Stimulated activated CD4-positive, alpha-beta T cell treated with anti-CD3 and anti-CD28 coated beads, Interleukin-15, amount 100 ng/mL, for 48 hours (primary cell): ENCODE results near the gene ELOVL3.
"Not testable (repeated sequence)": the region's sequence is repeated elsewhere in the genome, so short reads cannot be mapped to it uniquely, and the experiment has no call there.

Source experiments
- DNase-seq, 2 donors: peaks; one replicate each; pipeline ENCODE4 v3.0.0-alpha.2; 2020; ENCODE audit warnings: low read depth in 2 of 2

The ELOVL3 gene

DNA sequence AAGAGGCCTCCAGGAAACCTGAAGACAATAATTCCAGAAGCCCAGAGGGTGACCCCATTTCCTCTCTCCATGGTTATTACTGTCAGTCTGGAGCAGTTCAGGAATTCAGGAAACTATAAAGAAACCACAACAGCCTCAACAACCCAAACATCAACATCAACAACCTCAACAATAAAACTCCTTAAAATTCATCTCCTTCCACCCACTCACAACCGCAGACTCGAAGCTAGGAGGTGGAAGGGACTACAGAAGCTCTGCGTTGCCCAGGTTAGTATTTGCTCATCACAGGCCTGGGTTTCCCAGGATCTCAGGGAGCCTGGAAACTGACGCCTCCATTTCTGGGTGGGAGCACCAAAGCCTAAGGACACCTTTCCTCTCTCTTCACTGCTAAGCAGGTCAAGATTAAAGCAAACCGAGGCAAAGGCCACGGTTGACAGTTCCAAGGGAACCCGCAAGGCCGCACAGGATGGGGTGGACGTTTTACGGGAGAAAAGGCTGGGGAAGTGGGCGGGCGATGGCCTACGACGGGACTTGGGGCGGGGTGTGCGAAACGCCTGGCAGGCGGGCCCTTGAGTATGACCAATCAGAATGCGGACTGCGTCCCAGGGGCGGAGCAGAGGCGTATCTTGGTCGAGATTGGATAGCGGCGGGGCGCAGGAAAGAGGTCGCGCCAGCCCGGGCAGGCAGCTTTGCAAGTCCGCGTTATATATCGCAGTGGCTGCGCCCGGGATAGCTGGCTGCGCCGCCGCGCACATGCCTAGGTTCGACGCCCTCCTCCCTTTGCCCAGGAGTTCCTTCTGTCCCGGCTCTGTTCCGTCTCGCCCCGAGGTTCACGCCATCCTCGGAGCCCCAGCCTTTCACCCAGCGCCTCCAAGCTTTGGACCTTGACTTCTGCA, at the start of gene ELOVL3:
Gene ELOVL3 (plus strand): TSS at position 654 of the 896 bp plus-strand sequence. CDS start 250 bp downstream, outside the sequence.
- peak; percentile 82 to 86 for DNase-seq

- DNase-seq: no peak
Measured at GRCh38 chr10:102184606-102185005, 41.5 kb upstream of the ELOVL3 start.

DNA sequence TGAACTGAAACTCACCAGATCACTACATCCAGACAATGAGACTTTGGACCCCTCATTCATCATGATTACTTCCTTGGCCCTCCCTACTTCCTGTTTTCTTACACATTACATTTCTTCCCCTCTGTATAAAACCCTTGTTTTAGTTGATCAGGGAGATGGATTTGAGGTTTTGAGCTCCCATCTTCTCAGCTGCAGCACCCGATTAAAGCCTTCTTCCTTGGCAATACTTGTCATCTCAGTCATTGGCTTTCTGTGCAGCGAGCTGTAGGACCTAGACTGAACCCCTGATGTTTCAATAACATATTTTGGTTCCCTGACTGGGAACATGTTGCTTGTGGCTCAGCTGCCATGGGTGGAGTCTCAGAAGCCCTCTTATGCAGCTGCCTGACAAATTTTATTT, 40.8 kb upstream of the ELOVL3 start:
- no peak for DNase-seq

- DNase-seq: no peak
Measured at GRCh38 chr10:102185811-102186527, 40.1 kb upstream of the ELOVL3 start.

GRCh38 chr10:102188298-102188940, 37.7 kb upstream of the ELOVL3 start:
- no peak for DNase-seq

DNA sequence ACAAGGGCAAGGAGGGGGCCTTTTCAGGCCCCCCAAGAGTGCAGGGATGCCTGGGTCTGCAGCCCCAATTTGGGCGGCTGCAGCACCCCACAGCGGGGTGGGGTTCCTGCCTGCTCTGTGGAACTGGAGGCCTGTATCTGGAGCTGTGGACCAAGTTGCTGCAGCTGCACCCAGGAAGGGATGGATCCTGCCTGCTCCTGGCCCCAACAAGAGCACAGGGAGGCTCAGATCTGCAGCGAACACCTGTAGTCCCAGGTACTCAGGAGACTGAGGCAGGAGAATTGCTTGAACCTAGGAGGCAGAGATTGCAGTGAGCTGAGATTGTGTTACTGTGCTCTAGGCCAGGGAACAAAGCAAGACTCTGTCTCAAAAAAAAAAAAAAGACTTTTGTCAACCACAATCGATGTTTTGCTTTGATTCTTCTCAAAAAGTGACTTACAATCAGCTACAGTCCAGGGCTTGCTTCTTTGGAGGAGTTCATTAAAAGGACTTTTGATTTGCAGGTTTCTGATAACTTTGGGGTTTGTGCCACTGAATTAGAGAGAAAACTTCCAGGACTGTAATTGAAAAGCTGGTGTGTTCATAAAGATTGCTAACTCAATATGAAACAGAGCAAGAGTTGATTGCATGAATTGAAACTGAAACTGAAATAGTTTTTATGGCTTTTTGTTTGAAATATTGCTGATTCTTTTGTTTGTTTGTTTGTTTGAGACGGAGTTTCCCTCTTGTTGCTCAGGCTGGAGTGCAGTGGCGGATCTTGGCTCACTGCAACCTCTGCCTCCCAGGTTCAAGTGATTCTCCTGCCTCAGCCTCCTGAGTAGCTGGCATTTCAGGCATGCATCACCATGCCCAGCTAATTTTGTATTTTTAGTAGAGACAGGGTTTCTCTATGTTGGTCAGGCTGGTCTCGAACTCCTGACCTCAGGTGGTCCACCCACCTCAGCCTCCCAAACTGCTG, 36.9 kb upstream of the ELOVL3 start:
- DNase-seq: not testable (repeated sequence)

DNA sequence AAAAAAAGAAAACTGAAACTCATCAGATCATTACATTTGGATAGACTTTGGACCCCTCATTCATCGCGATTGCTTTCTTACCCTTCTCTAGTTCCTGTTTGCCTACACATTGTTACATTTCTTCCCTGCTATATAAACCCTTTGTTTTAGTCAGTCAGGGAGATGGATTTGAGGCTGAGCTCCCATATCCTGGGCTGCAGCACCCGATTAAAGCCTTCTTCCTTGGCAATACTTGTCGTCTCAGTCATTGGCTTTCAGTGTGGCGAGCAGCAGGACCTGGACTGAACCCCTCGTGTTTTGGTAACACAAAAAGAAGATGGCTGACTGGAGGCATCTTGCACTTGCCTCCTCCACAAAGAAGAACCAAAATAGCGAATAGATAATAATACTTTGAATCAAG, 34.1 kb upstream of the ELOVL3 start:
- DNase-seq: no peak

GRCh38 chr10:102195296-102195870, 30.7 kb upstream of the ELOVL3 start:
- no peak for DNase-seq

DNA sequence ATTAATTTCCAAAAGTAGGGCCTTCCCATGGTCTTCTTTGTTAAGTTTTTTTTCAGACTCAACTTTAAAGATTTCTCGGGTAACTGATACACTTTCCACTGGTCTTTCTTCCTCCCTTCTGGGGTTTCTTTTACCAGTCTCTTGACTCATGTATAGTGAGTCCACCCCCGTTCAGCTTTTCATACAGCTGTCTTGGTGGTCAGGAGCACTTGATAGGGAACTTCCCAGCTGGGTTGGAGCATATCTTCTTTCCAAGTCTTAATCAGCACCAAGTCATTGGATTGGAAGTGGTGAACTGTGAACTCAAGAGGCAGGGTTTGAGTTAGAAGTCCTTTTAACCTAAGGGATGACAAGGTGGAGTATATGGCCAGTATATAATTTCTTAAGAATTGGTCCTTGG, 29.2 kb upstream of the ELOVL3 start:
- DNase-seq: peak; percentile 13 to 16

- no peak for DNase-seq
Measured at GRCh38 chr10:102198027-102198426, 28.1 kb upstream of the ELOVL3 start.

GRCh38 chr10:102200751-102201640, 25.1 kb upstream of the ELOVL3 start:
- DNase-seq: no peak

DNA sequence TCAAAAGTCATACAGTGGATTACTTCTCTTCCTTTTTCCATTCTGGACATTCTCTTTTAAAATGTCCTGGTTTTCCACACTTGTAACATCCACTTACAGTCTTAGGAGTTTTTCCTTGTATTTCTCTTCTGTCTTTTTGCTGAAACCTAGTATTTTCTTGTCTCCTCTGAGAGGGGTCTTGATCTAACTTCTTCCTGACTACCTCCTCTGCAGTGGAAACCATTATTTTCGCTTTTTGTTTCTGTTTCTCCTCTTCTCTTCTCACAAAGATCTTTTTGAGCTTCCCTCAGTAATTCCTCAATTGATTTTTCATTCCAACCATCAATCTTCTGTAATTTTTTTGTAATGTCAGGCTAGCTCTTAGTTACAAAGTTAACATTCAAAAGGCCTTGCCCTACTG, 23.7 kb upstream of the ELOVL3 start:
- DNase-seq: no peak

- no peak for DNase-seq
Measured at GRCh38 chr10:102208311-102209035, 17.6 kb upstream of the ELOVL3 start.

DNA sequence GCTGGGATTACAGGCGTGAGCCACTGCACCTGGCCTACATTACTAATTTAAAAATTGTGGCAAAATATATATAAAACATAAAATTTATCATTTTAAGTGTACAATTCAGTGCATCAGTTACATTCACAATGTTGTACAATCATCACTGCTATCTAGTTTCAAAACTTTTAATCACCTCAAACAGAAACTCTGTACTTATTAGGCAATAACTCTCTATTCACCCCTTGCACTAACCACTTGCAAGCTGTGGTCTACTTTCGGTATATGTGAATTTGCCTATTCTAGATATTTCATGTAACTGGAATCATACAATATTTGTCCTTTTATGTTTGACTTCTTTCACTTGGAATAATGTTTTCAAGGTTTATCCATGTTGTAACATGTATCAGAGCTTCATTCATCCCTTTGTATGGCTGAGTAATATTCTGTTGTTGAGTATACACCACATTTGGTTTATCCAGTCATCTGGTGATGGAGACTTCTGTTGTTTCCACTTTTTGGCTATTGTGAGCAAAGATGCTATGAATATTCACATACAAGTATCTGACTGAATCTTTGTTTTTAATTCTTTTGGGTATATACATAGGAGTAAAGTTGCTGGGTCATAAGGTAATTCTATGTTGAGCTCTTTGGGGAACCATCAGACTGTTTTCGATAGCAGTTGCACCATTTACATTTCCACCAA, 14.3 kb upstream of the ELOVL3 start:
- DNase-seq: no peak

DNA sequence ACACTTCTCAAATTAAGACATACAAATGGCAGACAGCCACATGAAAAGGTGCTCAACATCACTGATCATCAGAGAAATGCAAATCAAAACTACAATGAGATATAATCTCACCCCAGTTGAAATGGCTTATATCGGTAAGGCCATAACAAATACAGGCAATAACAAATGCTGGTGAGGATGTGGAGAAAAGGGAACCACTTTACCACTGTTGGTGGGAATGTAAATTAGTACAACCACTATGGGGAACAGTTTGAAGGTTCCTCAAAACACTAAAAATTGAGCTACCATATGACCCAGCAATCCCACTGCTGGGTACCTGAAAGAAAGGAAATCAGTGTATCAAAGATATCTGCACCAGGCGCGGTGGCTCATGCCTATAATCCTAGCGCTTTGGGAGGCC, 12.5 kb upstream of the ELOVL3 start:
- DNase-seq: not testable (repeated sequence)

DNA sequence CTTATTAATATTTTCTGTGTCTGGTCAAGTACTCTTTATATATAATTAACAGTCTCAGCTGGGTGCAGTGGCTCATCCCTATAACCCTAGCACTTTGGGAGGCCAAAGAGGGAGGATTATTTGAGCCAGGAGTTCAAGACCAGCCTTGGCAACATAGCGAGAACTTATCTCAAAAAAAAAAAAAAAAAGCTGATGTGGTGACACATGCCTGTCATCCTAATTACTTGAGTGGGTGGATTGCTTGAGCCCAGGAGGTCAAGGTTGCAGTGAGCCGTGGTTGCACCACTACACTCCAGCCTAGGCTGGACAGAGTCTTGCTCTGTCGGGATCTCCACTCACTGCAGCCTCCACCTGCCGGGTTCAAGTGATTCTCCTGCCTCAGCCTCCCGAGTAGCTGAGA, 6.7 kb upstream of the ELOVL3 start:
- DNase-seq: no peak

- DNase-seq: no peak
Measured at GRCh38 chr10:102220612-102221011, 5.5 kb upstream of the ELOVL3 start.

DNA sequence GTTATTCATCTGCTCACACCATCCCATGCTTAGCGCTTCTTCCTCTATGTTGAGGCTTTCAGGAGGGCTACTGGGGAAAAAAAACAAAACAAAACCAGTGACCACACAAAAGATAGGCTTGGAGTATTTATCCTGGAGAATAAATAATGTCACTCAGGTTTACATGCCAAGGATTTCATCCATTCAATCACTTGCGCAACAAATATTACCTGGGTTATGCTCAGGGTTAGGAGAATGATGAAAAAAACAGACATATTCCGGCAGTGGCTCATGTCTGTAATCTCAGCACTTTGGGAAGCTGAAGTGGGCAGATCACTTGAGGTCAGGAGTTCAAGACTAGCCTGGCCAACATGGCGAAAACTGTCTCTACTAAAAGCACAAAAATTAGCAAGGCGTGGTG, 3.3 kb upstream of the ELOVL3 start:
- DNase-seq: no peak

- DNase-seq: no peak
Measured at GRCh38 chr10:102226542-102226870, 407 bp downstream of the ELOVL3 start.
